ENCODE measurements around the gene MAP3K7.

Gene MAP3K7

GRCh38 chr6:90604546-90604945 lies 17.7 kb upstream of the MAP3K7 start:
- H3K4me1 ChIP-seq, result no peaks in the 10 kb centered on the region
- H3K4me3 ChIP-seq, result no peak overlapping the region
- H3K4me2 ChIP-seq, result no peak overlapping the region
- no peak overlapping the region for H3K27ac ChIP-seq
- no peaks in the 10 kb centered on the region for H3K36me3 ChIP-seq
- H3K9me3 ChIP-seq, result no peaks in the 10 kb centered on the region
- H3K9ac ChIP-seq, result no peak overlapping the region
- no peaks in the 10 kb centered on the region for H4K20me1 ChIP-seq
- no peak for TF ChIP-seq Cebpa-rat (IDR thresholded peaks at IDR 0.05)
- H3K27me3 ChIP-seq, result no peaks in the 10 kb centered on the region

GRCh38 chr6:90599151-90599550 lies 12.3 kb upstream of the MAP3K7 start:
- H3K9ac ChIP-seq, result no peak overlapping the region
- H3K4me3 ChIP-seq, result no peak overlapping the region
- no peak for TF ChIP-seq Cebpa-rat (IDR thresholded peaks at IDR 0.05)
- no peaks in the 10 kb centered on the region for H3K9me3 ChIP-seq
- no peak overlapping the region for H3K27ac ChIP-seq
- H3K27me3 ChIP-seq, result no peaks in the 10 kb centered on the region
- H3K36me3 ChIP-seq, result no peaks in the 10 kb centered on the region
- H3K4me1 ChIP-seq, result no peaks in the 10 kb centered on the region
- H4K20me1 ChIP-seq, result no peaks in the 10 kb centered on the region
- H3K4me2 ChIP-seq, result no peak overlapping the region

- Histone ChIP-seq H3K9me3 (no peaks in the 10 kb centered on the region), H3K4me1 (no peaks in the 10 kb centered on the region), H3K36me3 (no peaks in the 10 kb centered on the region), H3K27me3 (no peaks in the 10 kb centered on the region), H3K4me2 (no peak overlapping the region), H3K27ac (no peak overlapping the region), H3K4me3 (no peak overlapping the region), H4K20me1 (no peaks in the 10 kb centered on the region), H3K9ac (no peak overlapping the region)
- no peak for TF ChIP-seq Cebpa-rat (IDR thresholded peaks at IDR 0.05)
Measured at GRCh38 chr6:90598192-90598951, 11.5 kb upstream of the MAP3K7 start.

DNA sequence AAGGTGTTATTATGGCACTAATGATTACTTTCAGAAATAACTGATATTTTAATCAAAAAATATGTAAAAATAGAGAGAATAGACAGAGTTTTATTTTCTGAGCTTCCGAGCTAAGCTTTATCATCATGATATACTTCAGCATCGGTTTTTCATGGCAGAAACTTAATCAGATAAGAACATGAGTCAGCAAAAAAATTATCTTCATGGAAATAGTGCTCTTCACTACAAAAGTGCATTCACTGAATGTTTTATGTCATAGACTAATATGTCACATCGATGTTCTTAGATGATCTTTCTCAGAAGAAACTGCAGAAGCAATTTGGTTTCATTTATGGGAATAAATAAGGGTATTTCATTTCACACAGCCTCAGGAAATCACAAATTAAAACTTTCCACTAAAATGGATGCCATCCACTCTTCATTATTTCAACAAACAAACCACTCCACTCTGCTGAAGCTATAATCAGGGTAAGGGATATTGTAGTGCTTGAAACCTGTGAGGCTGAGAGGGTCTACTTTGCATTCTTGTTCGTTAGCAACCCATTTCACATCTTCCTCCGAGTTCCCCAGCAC lies 10.2 kb upstream of the MAP3K7 start:
- TF ChIP-seq Cebpa-rat (IDR thresholded peaks at IDR 0.05), result no peak
- Histone ChIP-seq H3K27ac (no peak overlapping the region), H3K9me3 (no peaks in the 10 kb centered on the region)

DNA sequence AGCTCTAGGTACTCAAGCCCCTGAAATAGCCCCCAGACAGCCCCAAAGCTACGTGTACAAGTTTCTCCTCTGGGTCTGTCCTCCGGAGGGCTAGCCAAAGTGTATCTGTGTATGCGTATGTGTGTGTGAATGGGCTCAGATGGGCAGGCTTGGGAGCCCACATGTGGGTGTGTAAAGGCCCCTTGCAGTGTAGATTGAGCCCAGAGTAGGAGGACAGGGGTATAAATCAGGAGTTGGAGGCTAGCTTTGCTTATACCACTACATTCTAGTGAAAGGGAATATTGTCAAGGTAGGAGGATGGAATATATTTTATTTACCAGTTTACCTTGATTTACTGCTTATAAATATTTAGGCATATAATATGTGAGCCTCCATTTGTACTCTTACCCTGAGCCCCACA lies 9.0 kb upstream of the MAP3K7 start:
- H3K27me3 ChIP-seq, result no peaks in the 10 kb centered on the region
- no peaks in the 10 kb centered on the region for H3K4me1 ChIP-seq
- H3K4me3 ChIP-seq, result no peak overlapping the region
- no peaks in the 10 kb centered on the region for H3K9me3 ChIP-seq
- no peak for TF ChIP-seq Cebpa-rat (IDR thresholded peaks at IDR 0.05)
- H3K36me3 ChIP-seq, result no peaks in the 10 kb centered on the region
- H3K27ac ChIP-seq, result no peak overlapping the region
- no peak overlapping the region for H3K4me2 ChIP-seq
- no peak overlapping the region for H3K9ac ChIP-seq
- no peaks in the 10 kb centered on the region for H4K20me1 ChIP-seq

More for the DNA sequence above, 10.2 kb upstream of the MAP3K7 start:
- Histone ChIP-seq H3K4me3 (no peak overlapping the region), H3K36me3 (no peaks in the 10 kb centered on the region), H3K4me2 (no peak overlapping the region), H4K20me1 (no peaks in the 10 kb centered on the region), H3K4me1 (no peaks in the 10 kb centered on the region), H3K9ac (no peak overlapping the region), H3K27me3 (no peaks in the 10 kb centered on the region)

GRCh38 chr6:90586546-90586835 lies 381 bp downstream of the MAP3K7 start:
- Histone ChIP-seq H4K20me1 (peaks cover 22% of the 10 kb centered on the region), H3K4me2 (peak overlapping the region; percentile 42), H3K9ac (peak overlapping the region; percentile 83), H3K9me3 (no peaks in the 10 kb centered on the region), H3K4me1 (peaks cover 21% of the 10 kb centered on the region), H3K27ac (peak overlapping the region; percentile 83), H3K27me3 (no peaks in the 10 kb centered on the region), H3K4me3 (peak overlapping the region; percentile 84), H3K36me3 (no peaks in the 10 kb centered on the region)
- no peak for TF ChIP-seq Cebpa-rat (IDR thresholded peaks at IDR 0.05)

DNA sequence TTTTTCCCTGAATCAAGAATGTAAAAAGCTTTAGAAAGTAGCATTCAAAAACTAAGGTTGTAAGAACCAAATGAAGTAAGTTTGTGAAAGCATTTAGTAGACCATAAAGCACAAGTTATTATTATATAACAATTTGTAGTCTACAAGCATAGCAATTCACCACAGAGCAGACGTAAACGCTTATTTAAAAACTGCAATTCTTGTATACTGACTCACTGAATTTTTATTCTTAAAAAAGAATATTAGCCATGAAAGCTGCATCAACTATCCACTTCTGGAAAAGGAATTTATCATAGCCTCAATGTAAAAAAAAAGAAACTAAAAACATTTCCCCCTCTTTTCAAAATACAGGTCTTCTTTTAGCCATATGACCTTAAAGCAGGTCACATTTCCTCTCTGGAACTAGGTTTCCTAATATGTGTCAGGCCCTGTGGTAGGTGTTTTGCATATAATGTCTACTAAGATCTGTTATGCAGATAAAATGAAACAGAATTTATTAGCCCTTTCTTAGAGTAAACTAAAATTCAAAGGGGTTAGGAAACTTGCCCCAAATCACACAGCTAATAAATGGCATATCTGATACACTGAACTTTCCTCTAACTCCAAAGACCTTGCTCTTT lies 2.1 kb downstream of the MAP3K7 start:
- Histone ChIP-seq H3K4me3 (no peak overlapping the region), H3K36me3 (no peaks in the 10 kb centered on the region), H3K4me1 (peaks cover 21% of the 10 kb centered on the region), H3K9ac (no peak overlapping the region), H3K9me3 (no peaks in the 10 kb centered on the region), H3K27ac (no peak overlapping the region), H3K27me3 (no peaks in the 10 kb centered on the region), H4K20me1 (peaks cover 22% of the 10 kb centered on the region), H3K4me2 (peak overlapping the region; percentile 72)
- TF ChIP-seq Cebpa-rat (IDR thresholded peaks at IDR 0.05), result no peak

DNA sequence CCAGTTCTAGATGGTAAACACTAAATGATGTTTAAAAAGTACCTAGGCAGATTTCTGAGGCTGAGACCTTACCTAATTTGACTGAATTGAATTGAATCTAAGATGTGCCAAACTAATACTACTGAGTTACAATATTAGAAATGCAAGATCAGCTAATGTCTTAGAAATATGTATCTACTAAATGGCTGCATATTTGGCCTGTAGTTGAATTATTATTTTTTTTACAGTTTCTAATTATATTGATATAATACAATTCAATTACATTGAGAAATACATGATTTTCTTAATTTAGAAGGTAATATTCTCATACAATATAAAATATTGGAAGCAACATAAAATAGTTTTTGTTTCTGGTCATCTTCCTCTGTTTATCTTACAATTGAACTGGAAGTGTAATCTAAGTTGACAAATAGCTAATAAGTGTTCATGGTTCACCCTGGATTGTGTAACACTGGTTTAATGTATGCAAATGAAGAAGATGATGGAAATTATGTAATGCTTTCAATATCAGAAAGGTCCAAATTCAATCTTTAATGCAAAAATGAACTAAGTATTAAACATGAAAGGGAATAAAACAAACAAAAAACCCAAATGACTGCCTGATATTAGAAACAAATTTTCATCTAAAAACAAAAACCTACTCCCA lies 2.9 kb downstream of the MAP3K7 start:
- TF ChIP-seq Cebpa-rat (IDR thresholded peaks at IDR 0.05), result no peak
- Histone ChIP-seq H3K9me3 (no peaks in the 10 kb centered on the region), H3K4me1 (peaks cover 21% of the 10 kb centered on the region), H3K4me3 (no peak overlapping the region), H4K20me1 (peaks cover 30% of the 10 kb centered on the region), H3K27ac (no peak overlapping the region), H3K4me2 (peak overlapping the region; percentile 72), H3K36me3 (no peaks in the 10 kb centered on the region), H3K27me3 (no peaks in the 10 kb centered on the region), H3K9ac (no peak overlapping the region)

GRCh38 chr6:90583179-90583835 lies 3.6 kb downstream of the MAP3K7 start:
- Histone ChIP-seq H3K4me3 (no peak overlapping the region), H3K27me3 (no peaks in the 10 kb centered on the region), H3K27ac (no peak overlapping the region), H3K4me2 (no peak overlapping the region), H3K9me3 (no peaks in the 10 kb centered on the region), H4K20me1 (peaks cover 33% of the 10 kb centered on the region), H3K4me1 (peaks cover 21% of the 10 kb centered on the region), H3K9ac (no peak overlapping the region), H3K36me3 (peaks cover 1% of the 10 kb centered on the region; the same call in 1 of the 2 replicates)
- TF ChIP-seq Cebpa-rat (IDR thresholded peaks at IDR 0.05), result no peak
